Activated CD4-positive, alpha-beta T cell treated with anti-CD3 and anti-CD28 coated beads, Interleukin-2, amount 10 ng/mL, durations not matched to agents 24 days and 14 days (primary cell): Measurements from ENCODE around the gene CPZ. TPM values are rescaled to one million over a fixed set of nuclear protein-coding genes. Genes with fewer than 3 reads are reported as not detected.

Experiments
- total RNA-seq: library from RNA; stranded (reverse); gene quantifications from 2 replicates; pipeline ENCODE4 v1.2.3, GENCODE V29; 2022

CPZ gene
- total RNA-seq, 1 donor from 2014 or later: not detected

Other genes with a start within 250 kb of the CPZ start
- gene ACOX3, start 152.0 kb upstream of the CPZ start, total RNA-seq: 20.5 and 23.0 TPM in 2 replicates
- 35.7 and 38.5 TPM in 2 replicates for gene TRMT44, start 152.0 kb upstream of the CPZ start, total RNA-seq
- gene GPR78, start 12.4 kb upstream of the CPZ start, total RNA-seq: not detected in 2 replicates